ENCODE measurements around the gene BRCA2. TPM values are rescaled to one million over a fixed set of nuclear protein-coding genes. Genes with fewer than 3 reads are reported as not detected.

The BRCA2 gene
- total and polyA plus RNA-seq, 2 donors = 0.19 to 16.0 TPM

DNA sequence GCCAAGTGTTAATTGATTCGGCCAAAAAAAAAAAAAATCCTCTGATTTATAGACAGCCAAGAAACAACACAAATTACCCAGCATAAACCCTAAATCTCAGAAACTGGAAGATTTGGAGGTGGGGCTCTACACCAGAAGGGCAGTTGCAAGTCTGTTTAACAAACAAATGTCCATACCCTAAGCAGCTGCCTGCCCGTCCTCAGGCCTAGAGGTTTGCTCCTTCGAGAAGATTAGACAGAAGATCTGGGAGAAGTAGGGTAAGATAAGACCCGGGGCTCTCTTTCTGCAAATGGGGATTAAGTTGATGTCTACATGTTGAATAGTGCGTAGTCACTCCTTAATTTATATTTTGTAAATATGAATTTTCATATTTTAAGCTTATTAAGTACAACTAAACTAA lies 116.1 kb downstream of the BRCA2 start:
- 88% methylated on average over 5 of the region's 5 CpGs for WGBS
- Histone ChIP-seq H3K36me3 (ENCODE audit: insufficient read depth) (no peaks in the 10 kb centered on the region), H3K4me3 (ENCODE audit: low read depth, low read length) (no peak overlapping the region), H3K4me1 (ENCODE audit: insufficient read depth) (peaks cover 2% of the 10 kb centered on the region), H3K27ac (ENCODE audit: low read depth) (no peak overlapping the region)
- no peak for DNase-seq (ENCODE audit: extremely low spot score)

DNA sequence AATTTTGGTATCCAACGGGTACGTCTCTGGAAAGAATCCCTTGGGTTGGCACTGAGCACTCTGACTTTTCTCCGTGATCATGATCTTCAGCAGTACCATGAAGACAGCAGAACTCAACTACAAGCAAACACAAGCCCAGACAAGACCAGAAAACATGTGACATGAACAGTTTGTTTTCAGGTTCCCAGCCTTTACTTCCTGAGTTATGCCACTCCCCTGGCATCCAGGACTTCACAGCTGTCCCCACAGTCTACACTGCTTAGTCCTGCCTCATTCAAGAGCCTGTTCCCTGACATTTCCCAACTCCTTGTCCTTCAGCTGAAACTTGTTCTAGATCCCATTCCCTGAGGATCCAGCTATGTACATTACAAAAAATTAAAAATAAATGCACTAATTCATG lies 117.5 kb downstream of the BRCA2 start:
- no peaks in the 10 kb centered on the region for H3K36me3 ChIP-seq (ENCODE audit: insufficient read depth)
- H3K4me3 ChIP-seq (ENCODE audit: low read depth, low read length) = no peak overlapping the region
- H3K27ac ChIP-seq (ENCODE audit: low read depth) = no peak overlapping the region
- H3K4me1 ChIP-seq (ENCODE audit: insufficient read depth) = peaks cover 2% of the 10 kb centered on the region
- DNase-seq (ENCODE audit: extremely low spot score) = no peak
- 77% methylated on average over 3 of the region's 3 CpGs for whole genome bisulfite sequencing

DNA sequence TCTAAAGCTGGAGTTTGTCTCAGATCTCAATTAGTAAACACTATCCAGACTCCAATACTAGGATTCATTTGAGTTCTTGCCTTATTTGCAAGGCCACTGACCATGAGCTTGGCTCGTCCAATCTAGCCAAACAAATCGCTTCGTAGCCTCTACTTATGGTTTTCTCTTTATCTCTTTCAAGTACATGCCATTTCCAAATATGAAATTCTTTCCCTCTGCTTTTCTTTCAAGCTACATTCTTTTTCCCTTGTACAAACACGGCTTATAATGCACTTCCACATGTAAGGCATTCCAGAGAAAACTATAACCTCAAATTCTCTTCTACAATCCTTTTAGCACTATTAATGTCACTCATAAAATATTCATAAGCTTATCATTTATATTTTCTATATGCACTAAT lies 123.6 kb downstream of the BRCA2 start:
- DNase-seq (ENCODE audit: extremely low spot score) = no peak
- Histone ChIP-seq H3K4me3 (ENCODE audit: low read depth, low read length) (no peak overlapping the region), H3K36me3 (ENCODE audit: insufficient read depth) (no peaks in the 10 kb centered on the region), H3K27ac (ENCODE audit: low read depth) (no peak overlapping the region), H3K4me1 (ENCODE audit: insufficient read depth) (no peaks in the 10 kb centered on the region)
- 62% methylated on average over 4 of the region's 4 CpGs for WGBS

DNA sequence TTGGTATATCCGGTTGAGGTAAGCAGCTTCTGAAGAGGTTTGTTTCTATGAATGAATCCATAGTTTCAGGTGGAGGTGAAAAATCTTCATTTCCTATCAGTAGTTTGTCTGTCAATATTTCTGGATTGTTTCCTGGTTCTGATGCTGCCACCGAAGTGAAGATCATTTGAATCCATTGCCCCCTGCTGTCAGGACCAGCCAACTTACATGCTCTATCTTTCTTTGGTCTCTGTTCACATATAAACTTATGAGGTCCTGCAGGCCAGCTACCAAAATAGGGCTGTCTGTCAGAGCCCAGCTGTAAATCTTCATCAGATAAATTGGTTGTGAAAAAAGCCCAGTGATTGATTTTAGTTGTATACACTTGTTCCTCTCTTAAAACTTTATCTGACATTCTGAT lies 127.8 kb downstream of the BRCA2 start:
- Histone ChIP-seq H3K4me1 (ENCODE audit: insufficient read depth) (no peaks in the 10 kb centered on the region), H3K36me3 (ENCODE audit: insufficient read depth) (no peaks in the 10 kb centered on the region), H3K27ac (ENCODE audit: low read depth) (no peak overlapping the region), H3K4me3 (ENCODE audit: low read depth, low read length) (no peak overlapping the region)
- DNase-seq (ENCODE audit: extremely low spot score) = no peak
- 53% methylated on average over 2 of the region's 2 CpGs for WGBS

DNA sequence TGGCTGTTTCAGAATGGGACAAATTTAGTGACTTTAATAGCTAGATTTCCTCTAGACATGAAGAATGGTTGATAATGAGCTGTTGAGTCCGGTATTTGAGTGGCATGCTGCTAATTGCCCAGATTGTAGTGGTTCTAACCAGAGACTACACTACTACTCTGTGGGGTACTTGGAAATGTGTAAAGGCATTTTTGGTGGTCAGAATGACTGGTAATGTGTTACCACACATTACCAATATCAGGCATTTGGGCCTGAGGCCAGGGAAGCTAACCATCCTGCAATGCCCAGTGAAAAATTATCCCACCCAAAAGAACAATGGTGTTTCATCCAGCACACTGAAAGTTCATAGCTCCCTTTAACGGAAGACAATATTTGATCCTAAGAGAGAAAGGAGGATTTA lies 130.2 kb downstream of the BRCA2 start:
- no peaks in the 10 kb centered on the region for H3K4me1 ChIP-seq (ENCODE audit: insufficient read depth)
- 95% methylated on average over 2 of the region's 2 CpGs for WGBS
- no peaks in the 10 kb centered on the region for H3K36me3 ChIP-seq (ENCODE audit: insufficient read depth)
- H3K4me3 ChIP-seq (ENCODE audit: low read depth, low read length) = no peak overlapping the region
- no peak overlapping the region for H3K27ac ChIP-seq (ENCODE audit: low read depth)
- no peak for DNase-seq (ENCODE audit: extremely low spot score)

DNA sequence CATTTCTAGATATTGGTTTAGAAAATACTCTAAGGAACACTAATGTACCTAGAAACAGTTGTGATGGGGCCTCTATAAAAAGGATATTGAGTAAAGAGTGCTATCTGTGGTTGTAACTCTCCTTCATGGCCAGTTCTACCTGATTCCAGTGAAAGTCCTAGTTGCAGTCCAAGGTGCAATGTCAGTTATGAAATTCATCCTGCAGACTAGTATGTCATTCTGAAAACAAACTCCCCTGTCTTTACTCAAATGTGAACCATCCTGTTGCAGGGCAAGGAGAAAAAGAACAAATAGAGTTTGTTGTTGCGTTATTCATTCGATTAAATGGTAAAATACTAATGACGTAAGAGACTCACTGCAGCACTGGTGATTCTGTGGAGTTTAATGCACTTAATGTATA lies 130.9 kb downstream of the BRCA2 start:
- H3K4me1 ChIP-seq (ENCODE audit: insufficient read depth) = no peaks in the 10 kb centered on the region
- no peak overlapping the region for H3K4me3 ChIP-seq (ENCODE audit: low read depth, low read length)
- no peak overlapping the region for H3K27ac ChIP-seq (ENCODE audit: low read depth)
- no peak for DNase-seq (ENCODE audit: extremely low spot score)
- 94% methylated on average over 3 of the region's 3 CpGs for WGBS
- no peaks in the 10 kb centered on the region for H3K36me3 ChIP-seq (ENCODE audit: insufficient read depth)

DNA sequence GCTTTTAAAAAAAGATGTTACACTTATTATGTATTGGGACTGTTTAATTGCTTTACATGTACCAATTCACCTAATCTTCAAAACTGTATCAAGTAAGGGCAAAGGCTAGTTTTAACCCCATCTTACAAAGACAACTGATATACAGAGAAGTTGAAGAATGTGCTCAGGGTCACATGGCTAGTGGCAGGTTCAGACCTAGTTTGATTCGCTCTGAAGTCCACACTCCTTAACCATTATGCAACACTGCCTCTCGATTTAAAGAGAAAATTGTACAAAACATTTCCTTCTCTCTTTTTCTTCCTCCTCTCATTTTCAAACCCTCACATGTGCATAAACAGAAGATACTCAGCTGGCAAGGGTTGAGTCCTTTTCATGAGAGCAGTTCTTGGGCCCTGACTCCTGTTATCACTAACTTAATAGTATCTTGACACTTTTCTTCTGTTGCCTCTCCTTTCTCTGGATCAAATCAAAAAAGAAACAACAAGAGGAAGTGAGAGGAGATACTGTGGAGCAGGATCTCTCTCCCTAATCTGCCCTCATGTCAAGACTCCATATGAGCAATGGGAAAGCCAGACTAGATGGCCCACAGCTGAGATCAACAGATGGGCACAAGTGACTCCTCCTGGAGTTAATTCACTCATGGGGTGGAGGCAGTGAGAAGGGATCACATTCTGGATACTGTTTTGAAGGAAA lies 131.6 kb downstream of the BRCA2 start:
- Histone ChIP-seq H3K4me3 (ENCODE audit: low read depth, low read length) (no peak overlapping the region), H3K4me1 (ENCODE audit: insufficient read depth) (no peaks in the 10 kb centered on the region), H3K36me3 (ENCODE audit: insufficient read depth) (no peaks in the 10 kb centered on the region), H3K27ac (ENCODE audit: low read depth) (no peak overlapping the region)
- WGBS = 78% methylated on average over 2 of the region's 2 CpGs
- DNase-seq (ENCODE audit: extremely low spot score) = no peak

DNA sequence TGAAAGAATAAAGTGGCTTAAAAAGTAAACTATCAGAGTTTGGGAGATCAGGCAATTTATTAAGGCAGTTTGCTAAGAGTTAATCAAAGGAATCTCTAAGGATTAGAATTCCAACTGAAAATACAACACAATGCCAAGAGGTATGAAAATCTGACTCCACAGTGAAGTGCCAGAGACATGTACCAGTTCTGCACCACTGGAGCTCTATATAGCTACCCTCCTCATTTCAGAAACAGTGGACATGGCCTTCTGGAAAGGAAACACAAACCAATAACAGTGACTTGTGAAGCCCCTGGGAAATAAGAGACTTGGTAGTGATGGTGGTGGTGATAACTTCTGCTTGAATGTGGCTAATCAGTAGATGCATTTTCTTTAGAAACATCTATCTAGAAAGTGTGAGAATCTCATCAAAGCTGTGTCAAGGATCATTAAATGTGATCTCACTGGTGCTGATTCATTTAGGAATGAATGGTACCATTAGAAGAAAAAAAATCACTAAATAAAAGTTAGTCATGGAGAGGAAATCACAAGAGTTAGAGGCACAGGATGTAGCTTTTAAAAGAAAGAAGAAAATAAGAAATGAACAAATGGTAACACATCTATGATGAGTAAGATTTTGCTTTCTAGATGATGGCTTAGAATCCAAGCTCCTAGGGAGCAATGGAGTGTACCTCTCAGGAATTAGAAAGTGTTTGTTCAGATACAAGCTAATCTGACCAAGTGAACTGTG lies 132.8 kb downstream of the BRCA2 start:
- no peak for DNase-seq (ENCODE audit: extremely low spot score)
- Histone ChIP-seq H3K27ac (ENCODE audit: low read depth) (no peak overlapping the region), H3K4me3 (ENCODE audit: low read depth, low read length) (no peak overlapping the region), H3K4me1 (ENCODE audit: insufficient read depth) (no peaks in the 10 kb centered on the region), H3K36me3 (ENCODE audit: insufficient read depth) (peaks cover 2% of the 10 kb centered on the region)

DNA sequence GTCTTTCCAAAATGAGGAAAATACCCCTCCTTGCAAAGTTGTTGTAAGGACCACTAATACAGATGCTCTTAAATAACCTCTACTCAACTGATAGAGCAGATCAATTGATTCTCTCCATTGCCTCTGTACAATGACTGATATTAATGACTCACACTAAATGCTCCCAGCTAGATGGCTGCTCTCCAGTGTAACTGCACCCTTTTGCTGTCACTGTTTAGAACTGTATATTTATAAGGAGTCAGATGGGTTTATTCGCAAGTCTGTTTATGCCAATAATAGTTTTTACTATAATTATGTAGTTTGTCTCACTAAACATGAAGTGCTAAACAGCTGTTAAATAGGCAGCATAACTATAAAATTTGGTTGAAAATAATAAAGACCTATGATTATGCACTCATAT lies 133.7 kb downstream of the BRCA2 start:
- H3K4me3 ChIP-seq (ENCODE audit: low read depth, low read length) = no peak overlapping the region
- WGBS = 75% methylated on average over 1 of the region's 1 CpG
- H3K4me1 ChIP-seq (ENCODE audit: insufficient read depth) = no peaks in the 10 kb centered on the region
- no peak overlapping the region for H3K27ac ChIP-seq (ENCODE audit: low read depth)
- peaks cover 2% of the 10 kb centered on the region for H3K36me3 ChIP-seq (ENCODE audit: insufficient read depth)
- no peak for DNase-seq (ENCODE audit: extremely low spot score)

Small RNA genes within 50 kb of the gene (small RNA-seq; reads per million reads assigned to genes)
- gene RF00190 = not detected

Other genes starting within 250 kb of the BRCA2 start
- gene ZAR1L, start 145 bp upstream of the BRCA2 start, total RNA-seq = not detected
- gene ZAR1L, start 145 bp upstream of the BRCA2 start, polyA plus RNA-seq = not detected
- 15.8 TPM for gene N4BP2L1, start 112.6 kb downstream of the BRCA2 start, total RNA-seq
- gene N4BP2L1, start 112.6 kb downstream of the BRCA2 start, polyA plus RNA-seq = 16.2 TPM
- 338 TPM for gene N4BP2L2, start 223.3 kb downstream of the BRCA2 start, total RNA-seq
- gene N4BP2L2, start 223.3 kb downstream of the BRCA2 start, polyA plus RNA-seq = 61.8 TPM

All from urinary bladder (tissue), 4 donors.